DND-41 (cell line): ENCODE results near the gene CUL3.

Experiments
- ATAC-seq: fragments of 200-7000 bp; cut with Tn5 transposase; 3 replicates; pipeline ENCODE4 v1.9.1; 2021; ENCODE audit warnings: low read depth; ENCODE audit not compliant: insufficient read depth
- DNase-seq: peaks from one replicate; pipeline ENCODE4 v3.0.0-alpha.2; 2020
- H2AFZ ChIP-seq: 2 replicates; pipeline ENCODE4 v1.6.0; 2012; ENCODE audit warnings: low read depth, low read length
- H3K27ac ChIP-seq: 2 replicates; pipeline ENCODE4 v1.5.1; 2012; ENCODE audit warnings: low read length, inconsistent platforms
- H3K27me3 ChIP-seq: fragments of 200-600 bp; sonication (generic); 2 replicates; pipeline ENCODE4 v1.6.0; 2012; ENCODE audit warnings: low read length, mild to moderate bottlenecking, inconsistent platforms; ENCODE audit not compliant: insufficient read depth, poor library complexity
- H3K36me3 ChIP-seq: 2 replicates; pipeline ENCODE4 v1.5.1; 2012; ENCODE audit warnings: low read length, inconsistent platforms; ENCODE audit not compliant: insufficient read depth
- H3K4me1 ChIP-seq: 2 replicates; pipeline ENCODE4 v1.5.1; 2012; ENCODE audit warnings: mild to moderate bottlenecking, low read length; ENCODE audit not compliant: insufficient read depth
- H3K4me2 ChIP-seq: 2 replicates; pipeline ENCODE4 v1.6.0; 2012; ENCODE audit warnings: mild to moderate bottlenecking, moderate library complexity, low read length, inconsistent platforms; ENCODE audit not compliant: insufficient read depth
- H3K4me3 ChIP-seq, 2 experiments: fragments of 200-600 bp in 1 of 2; shearing (Covaris generic) in 1 of 2; 2 replicates each; pipeline ENCODE4 v1.5.1; 2012 to 2016; ENCODE audit warnings: inconsistent platforms in 2 of 2, low read length in 2 of 2, mild to moderate bottlenecking in 2 of 2, low read depth in 1 of 2, moderate library complexity in 1 of 2
- H3K79me2 ChIP-seq: 2 replicates; pipeline ENCODE4 v1.6.0; 2012; ENCODE audit warnings: low read length, inconsistent platforms; ENCODE audit not compliant: insufficient read depth
- H3K9ac ChIP-seq: 2 replicates; pipeline ENCODE4 v1.6.0; 2012; ENCODE audit warnings: low read depth, mild to moderate bottlenecking, inconsistent platforms, low read length, moderate library complexity
- H3K9me3 ChIP-seq: 2 replicates; pipeline ENCODE4 v1.5.1; 2012; ENCODE audit warnings: low read length, moderate library complexity, mild to moderate bottlenecking, inconsistent platforms; ENCODE audit not compliant: insufficient read depth, severe bottlenecking
- H4K20me1 ChIP-seq: 2 replicates; pipeline ENCODE4 v1.6.0; 2012; ENCODE audit warnings: low read length; ENCODE audit not compliant: insufficient read depth
- CTCF ChIP-seq: IDR thresholded peaks from 2 replicates; pipeline ENCODE4 v1.5.1; 2012; ENCODE audit warnings: borderline replicate concordance, low read length, moderate library complexity, mild to moderate bottlenecking; ENCODE audit not compliant: poor library complexity, severe bottlenecking; ENCODE audit errors: extremely low read depth
- EZH2 ChIP-seq: IDR thresholded peaks from 3 replicates; pipeline ENCODE4 v1.6.1; 2012; ENCODE audit warnings: borderline replicate concordance, low read depth, mild to moderate bottlenecking, moderate library complexity, low read length, inconsistent platforms; ENCODE audit not compliant: severe bottlenecking

CUL3 gene

GRCh38 chr2:224601923-224602322, 16.8 kb upstream of the CUL3 start:
- Histone ChIP-seq H3K4me3 (no peak overlapping the region), H3K36me3 (no peaks in the 10 kb centered on the region), H3K9ac (no peak overlapping the region), H4K20me1 (no peaks in the 10 kb centered on the region), H3K9me3 (no peaks in the 10 kb centered on the region), H3K27me3 (no peaks in the 10 kb centered on the region), H3K79me2 (no peaks in the 10 kb centered on the region), H3K4me1 (peaks cover 4% of the 10 kb centered on the region; the same call in 1 of the 2 replicates), H3K4me2 (no peak overlapping the region), H3K27ac (no peak overlapping the region), H2AFZ (no peak overlapping the region)
- DNase-seq (no peak), ATAC-seq (no peak)
- TF ChIP-seq EZH2 (no peak), CTCF (no peak)

- H3K9me3 ChIP-seq = no peaks in the 10 kb centered on the region
- no peaks in the 10 kb centered on the region for H3K79me2 ChIP-seq
- H3K4me3 ChIP-seq = no peak overlapping the region
- H3K9ac ChIP-seq = no peak overlapping the region
- no peak overlapping the region for H2AFZ ChIP-seq
- no peak for ATAC-seq
- no peaks in the 10 kb centered on the region for H3K27me3 ChIP-seq
- no peak for TF ChIP-seq CTCF
- no peak for TF ChIP-seq EZH2
- H3K4me2 ChIP-seq = no peak overlapping the region
- H3K36me3 ChIP-seq = no peaks in the 10 kb centered on the region
- H3K4me1 ChIP-seq = peaks cover 4% of the 10 kb centered on the region; the same call in 1 of the 2 replicates
- DNase-seq = no peak
- no peaks in the 10 kb centered on the region for H4K20me1 ChIP-seq
- H3K27ac ChIP-seq = no peak overlapping the region
These were observed 13.5 kb upstream of the CUL3 start for GRCh38 chr2:224598678-224599077.

- Histone ChIP-seq H3K27me3 (no peaks in the 10 kb centered on the region), H4K20me1 (no peaks in the 10 kb centered on the region), H3K9ac (no peak overlapping the region), H3K9me3 (no peaks in the 10 kb centered on the region), H3K4me2 (no peak overlapping the region), H3K4me3 (no peak overlapping the region), H3K79me2 (no peaks in the 10 kb centered on the region), H2AFZ (no peak overlapping the region), H3K36me3 (no peaks in the 10 kb centered on the region), H3K4me1 (no peaks in the 10 kb centered on the region), H3K27ac (no peak overlapping the region)
- TF ChIP-seq CTCF (no peak), EZH2 (no peak)
- no peak for DNase-seq
- ATAC-seq = no peak
These were observed 11.1 kb upstream of the CUL3 start for GRCh38 chr2:224596289-224596688.

GRCh38 chr2:224595518-224595917, 10.4 kb upstream of the CUL3 start:
- H3K27ac ChIP-seq = no peak overlapping the region
- no peak overlapping the region for H3K4me2 ChIP-seq
- no peaks in the 10 kb centered on the region for H4K20me1 ChIP-seq

More at GRCh38 chr2:224595518-224595917, 10.4 kb upstream of the CUL3 start:
- Histone ChIP-seq H3K79me2 (no peaks in the 10 kb centered on the region), H2AFZ (no peak overlapping the region), H3K27me3 (no peaks in the 10 kb centered on the region), H3K9me3 (no peaks in the 10 kb centered on the region), H3K4me1 (no peaks in the 10 kb centered on the region), H3K9ac (no peak overlapping the region), H3K36me3 (no peaks in the 10 kb centered on the region), H3K4me3 (no peak overlapping the region)
- DNase-seq = no peak
- TF ChIP-seq EZH2 = no peak
- no peak for ATAC-seq
